Breast epithelium (tissue), 4 donors: ENCODE results near the gene SKAP2. TPM values are rescaled to one million over a fixed set of nuclear protein-coding genes. Genes with fewer than 3 reads are reported as not detected.
A peak's percentile ranks its signal among the peaks of the same experiment; 100 is the strongest.

Source experiments
- DNase-seq, 2 donors: peaks; one replicate each; pipeline ENCODE4 v3.0.0-alpha.2; 2019; ENCODE audit warnings: low spot score in 2 of 2
- H3K27ac ChIP-seq, 2 donors: fragments of 200-600 bp; sonication (generic) in 1 of 2; one replicate each; pipeline ENCODE4 v1.5.1; 2016 to 2019; ENCODE audit warnings: mild to moderate bottlenecking in 1 of 2
- H3K27me3 ChIP-seq, 2 donors: fragments of 200-600 bp; sonication (generic) in 1 of 2; one replicate each; pipeline versions ENCODE4 v1.5.1 to v1.6.0; 2017 to 2019; ENCODE audit warnings: control low read depth in 1 of 2, mild to moderate bottlenecking in 1 of 2
- H3K36me3 ChIP-seq: fragments of 200-600 bp; one replicate; pipeline ENCODE4 v1.5.1; 2019
- H3K4me1 ChIP-seq, 2 donors: fragments of 200-600 bp; sonication (generic); one replicate each; pipeline ENCODE4 v1.5.1; 2016 to 2019; ENCODE audit warnings: control low read depth in 1 of 2
- H3K4me3 ChIP-seq, 3 donors: fragments of 200-600 bp; sonication (generic); 1 replicate in 2 of 3; 2 replicates in 1 of 3; pipeline ENCODE4 v1.5.1; 2016 to 2019; ENCODE audit warnings: mild to moderate bottlenecking in 3 of 3, moderate library complexity in 2 of 3
- H3K9me3 ChIP-seq, 2 donors: fragments of 200-600 bp; sonication (generic) in 1 of 2; one replicate each; pipeline ENCODE4 v1.5.1; 2016 to 2019; ENCODE audit warnings: control low read depth in 1 of 2
- POLR2A ChIP-seq: fragments of 450-650 bp; IDR thresholded peaks from one replicate; pipeline ENCODE4 v1.6.1; 2016; ENCODE audit warnings: antibody characterized with exemption, mild to moderate bottlenecking, moderate library complexity
- POLR2AphosphoS5 ChIP-seq, 3 donors: sonication (generic); formaldehyde crosslinking; IDR thresholded peaks; one replicate each; pipeline ENCODE4 v1.6.1; 2017; ENCODE audit warnings: antibody characterized with exemption in 3 of 3
- intact Hi-C: fragments of 100-400 bp; cut with DNase I; formaldehyde crosslinking; loops from one replicate; pipeline ENCODE4 v1.15.1; 2023; ENCODE audit warnings: low total_unique reads
- total RNA-seq, 3 donors: library from RNA; depleted of rRNA; stranded (reverse); fragments of >200 nt; gene quantifications; one replicate each; pipeline ENCODE4 v1.1.0, GENCODE V29; 2016
- TF ChIP-seq, protein P1 (sequence below), 3 donors: fragments of 450-650 bp; IDR thresholded peaks; one replicate each; pipeline ENCODE4 v1.5.1; 2016 to 2017; ENCODE audit warnings: antibody characterized with exemption in 3 of 3, mild to moderate bottlenecking in 3 of 3, moderate library complexity in 3 of 3

Gene SKAP2
- total RNA-seq, 3 donors from 2014 or later: 26.5 to 46.5 (median 35.7) TPM

DNA sequence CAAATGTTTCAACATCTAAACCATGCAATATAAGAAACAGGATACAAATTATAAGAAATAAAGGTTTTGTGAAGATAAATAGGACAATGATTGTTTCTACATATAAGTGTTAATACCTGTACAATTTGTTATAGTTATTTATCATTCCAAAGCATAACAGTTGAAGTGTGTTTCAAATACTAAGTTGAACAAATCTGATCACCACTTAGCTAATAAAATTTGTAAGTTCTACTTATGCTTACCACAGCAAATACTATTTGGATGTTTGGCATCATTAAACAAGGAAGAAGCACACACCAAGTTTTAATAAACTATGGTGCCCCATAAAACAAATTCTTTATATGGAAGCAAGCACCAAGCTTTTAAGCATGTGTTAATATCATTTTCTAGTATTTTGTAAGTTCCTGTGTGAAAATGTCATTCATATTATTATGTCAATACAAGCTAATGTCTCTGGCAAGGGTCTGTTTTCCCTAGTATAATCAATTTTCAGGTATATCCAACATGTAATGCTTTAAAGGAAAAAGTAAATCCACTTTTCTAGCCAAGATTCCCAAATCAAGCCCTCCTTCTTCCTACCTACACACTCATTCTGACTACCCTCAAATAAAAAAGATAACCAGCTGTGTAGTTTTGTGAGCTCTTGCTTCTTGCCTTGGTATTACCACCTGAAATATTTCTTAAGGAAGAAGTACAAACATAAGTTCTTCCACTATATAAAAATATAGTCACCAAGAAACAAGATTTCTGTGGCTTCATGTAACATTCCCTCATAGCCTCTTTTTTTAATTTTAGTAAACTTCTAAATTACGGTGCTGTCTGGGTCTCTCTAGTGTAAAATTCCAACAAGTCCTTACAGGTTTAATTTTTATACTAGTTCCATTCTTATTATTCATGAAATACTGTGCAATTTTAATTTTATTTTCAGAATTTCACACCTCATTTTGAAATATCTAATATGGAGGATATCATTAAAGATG, 9.2 kb downstream of the SKAP2 start:
- intact Hi-C loops: loop anchor here (5.0 kb wide), 2 partner anchors 287 to 813 kb away; partner anchors contain the start of gene HOXA5
- TF ChIP-seq POLR2AphosphoS5 (IDR thresholded peaks at IDR 0.05): no peak
- no peak for TF ChIP-seq POLR2A
- TF ChIP-seq, protein P1, sequence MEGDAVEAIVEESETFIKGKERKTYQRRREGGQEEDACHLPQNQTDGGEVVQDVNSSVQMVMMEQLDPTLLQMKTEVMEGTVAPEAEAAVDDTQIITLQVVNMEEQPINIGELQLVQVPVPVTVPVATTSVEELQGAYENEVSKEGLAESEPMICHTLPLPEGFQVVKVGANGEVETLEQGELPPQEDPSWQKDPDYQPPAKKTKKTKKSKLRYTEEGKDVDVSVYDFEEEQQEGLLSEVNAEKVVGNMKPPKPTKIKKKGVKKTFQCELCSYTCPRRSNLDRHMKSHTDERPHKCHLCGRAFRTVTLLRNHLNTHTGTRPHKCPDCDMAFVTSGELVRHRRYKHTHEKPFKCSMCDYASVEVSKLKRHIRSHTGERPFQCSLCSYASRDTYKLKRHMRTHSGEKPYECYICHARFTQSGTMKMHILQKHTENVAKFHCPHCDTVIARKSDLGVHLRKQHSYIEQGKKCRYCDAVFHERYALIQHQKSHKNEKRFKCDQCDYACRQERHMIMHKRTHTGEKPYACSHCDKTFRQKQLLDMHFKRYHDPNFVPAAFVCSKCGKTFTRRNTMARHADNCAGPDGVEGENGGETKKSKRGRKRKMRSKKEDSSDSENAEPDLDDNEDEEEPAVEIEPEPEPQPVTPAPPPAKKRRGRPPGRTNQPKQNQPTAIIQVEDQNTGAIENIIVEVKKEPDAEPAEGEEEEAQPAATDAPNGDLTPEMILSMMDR (IDR thresholded peaks at IDR 0.05): no peak
- Histone ChIP-seq H3K27me3 (no peaks in the 10 kb centered on the region), H3K9me3 (no peaks in the 10 kb centered on the region), H3K27ac (peak overlapping the region; percentile 46 to 86), H3K36me3 (no peaks in the 10 kb centered on the region), H3K4me1 (no peaks in the 10 kb centered on the region), H3K4me3 (peak overlapping the region in 1 of 3 donors; percentile 36)
- no peak for DNase-seq

DNA sequence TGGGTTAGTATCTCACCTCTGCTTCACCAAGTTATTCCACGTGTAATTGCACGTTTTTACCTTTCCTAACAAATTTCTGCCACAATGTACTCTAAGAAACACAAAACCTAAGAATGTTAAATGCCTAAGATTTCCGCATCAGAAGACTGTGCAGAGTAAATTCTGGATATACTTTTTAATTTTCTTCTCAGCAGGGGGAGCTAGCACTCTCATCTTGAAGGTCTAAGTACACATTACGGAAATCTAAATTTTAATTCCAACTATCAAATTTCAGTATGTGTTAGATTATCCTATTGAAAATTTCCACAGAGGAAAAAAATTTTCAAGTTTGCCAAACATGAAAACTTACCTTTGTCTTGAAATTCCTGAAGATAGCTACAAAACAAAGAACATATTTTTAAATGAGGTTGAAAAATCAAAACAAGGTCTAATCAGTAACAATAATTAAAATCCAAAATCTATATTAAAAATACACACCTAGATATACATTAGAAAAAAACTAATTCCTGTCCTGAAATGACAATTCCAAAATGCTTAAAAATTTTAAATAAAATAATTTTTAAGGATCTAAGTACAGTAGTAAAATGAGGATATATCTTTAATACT, 10.5 kb downstream of the SKAP2 start:
- no peaks in the 10 kb centered on the region for H3K4me1 ChIP-seq
- intact Hi-C loops: loop anchor here (5.0 kb wide), 1 partner anchor 812 kb away; no protein-coding TSS in a partner anchor
- H3K36me3 ChIP-seq: no peaks in the 10 kb centered on the region
- no peak for DNase-seq
- no peak overlapping the region for H3K4me3 ChIP-seq
- TF ChIP-seq, protein P1 (IDR thresholded peaks at IDR 0.05): peak in 2 of 3 donors; percentile 58 to 67
- TF ChIP-seq POLR2A: no peak
- no peaks in the 10 kb centered on the region for H3K27me3 ChIP-seq
- H3K27ac ChIP-seq: peak overlapping the region in 1 of 2 donors; percentile 86
- no peaks in the 10 kb centered on the region for H3K9me3 ChIP-seq

DNA sequence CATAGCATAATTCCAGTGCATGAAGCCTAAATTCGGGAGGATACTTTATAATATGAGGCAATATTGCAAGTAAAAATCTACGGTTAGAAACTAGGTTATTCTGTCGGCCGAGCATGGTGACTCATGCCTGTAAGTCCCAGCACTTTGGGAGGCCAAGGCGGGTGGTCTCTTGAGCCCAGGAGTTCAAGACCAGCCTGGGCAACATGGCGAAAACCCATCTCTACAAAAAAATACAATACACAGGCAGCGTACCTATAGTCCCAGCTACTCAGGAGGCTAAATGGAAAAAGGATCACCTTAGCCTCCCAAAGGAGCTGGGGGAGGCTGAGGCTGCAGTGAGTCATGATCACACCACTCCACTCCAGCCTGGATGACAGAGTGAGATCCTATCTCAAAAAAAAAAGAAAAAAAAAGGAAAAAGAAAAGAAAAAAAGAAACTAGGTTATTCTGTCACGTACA, 14.2 kb downstream of the SKAP2 start:
- Histone ChIP-seq H3K9me3 (no peaks in the 10 kb centered on the region), H3K27me3 (no peaks in the 10 kb centered on the region), H3K27ac (no peak overlapping the region), H3K36me3 (no peaks in the 10 kb centered on the region), H3K4me1 (no peaks in the 10 kb centered on the region), H3K4me3 (no peak overlapping the region)
- TF ChIP-seq, protein P1 (IDR thresholded peaks at IDR 0.05): no peak
- TF ChIP-seq POLR2AphosphoS5 (IDR thresholded peaks at IDR 0.05) (no peak), POLR2A (no peak)
- DNase-seq: no peak
- intact Hi-C loops: loop anchor here (5.0 kb wide), 1 partner anchor 808 kb away; no protein-coding TSS in a partner anchor

DNA sequence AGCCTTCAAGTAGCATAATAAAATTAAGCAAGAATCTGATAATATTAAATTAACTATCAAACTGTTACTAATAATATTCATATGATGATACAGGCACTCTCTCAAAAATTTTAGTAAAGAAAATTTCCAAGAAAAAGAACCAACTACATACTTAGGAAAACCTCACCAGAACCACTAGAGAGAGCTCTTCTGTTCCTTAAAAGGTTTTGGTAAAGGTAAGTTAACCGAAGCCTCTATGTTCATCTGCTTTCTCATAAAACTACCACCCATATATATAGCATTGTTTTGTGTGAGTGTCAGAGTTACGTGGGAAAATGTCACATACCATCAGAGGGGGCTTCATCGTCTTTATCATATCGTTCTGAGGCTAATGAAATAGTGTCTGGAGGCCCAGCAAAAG, 20.7 kb downstream of the SKAP2 start:
- no peaks in the 10 kb centered on the region for H3K4me1 ChIP-seq
- H3K9me3 ChIP-seq: no peaks in the 10 kb centered on the region
- H3K4me3 ChIP-seq: no peak overlapping the region
- H3K27me3 ChIP-seq: no peaks in the 10 kb centered on the region
- DNase-seq: no peak
- no peaks in the 10 kb centered on the region for H3K36me3 ChIP-seq
- TF ChIP-seq, protein P1 (IDR thresholded peaks at IDR 0.05): no peak
- no peak for TF ChIP-seq POLR2A
- no peak for TF ChIP-seq POLR2AphosphoS5 (IDR thresholded peaks at IDR 0.05)
- no peak overlapping the region for H3K27ac ChIP-seq
- intact Hi-C loops: no loop called here
